GM18873 (cell line): Measurements from ENCODE around the gene EFCAB6.

Experiments
- ATAC-seq: cut with Tn5 transposase; IDR thresholded peaks from one replicate; pipeline ENCODE4 v1.9.1; 2021; ENCODE audit warnings: mild to moderate bottlenecking, moderate library complexity, moderate number of reproducible peaks; ENCODE audit not compliant: unreplicated experiment, low FRiP score

EFCAB6 gene

GRCh38 chr22:43750751-43751150, 61.4 kb downstream of the EFCAB6 start:
- ATAC-seq, result no peak

GRCh38 chr22:43749473-43749872, 62.6 kb downstream of the EFCAB6 start:
- ATAC-seq, result no peak

- no peak for ATAC-seq
These were observed 64.2 kb downstream of the EFCAB6 start for GRCh38 chr22:43747877-43748276.

GRCh38 chr22:43747058-43747457, 65.0 kb downstream of the EFCAB6 start:
- ATAC-seq, result no peak

GRCh38 chr22:43745783-43746356, 66.2 kb downstream of the EFCAB6 start:
- ATAC-seq, result no peak

GRCh38 chr22:43745411-43745770, 66.7 kb downstream of the EFCAB6 start:
- ATAC-seq, result no peak

- ATAC-seq, result no peak
These were observed 67.2 kb downstream of the EFCAB6 start for GRCh38 chr22:43744700-43745410.

GRCh38 chr22:43743929-43744643, 68.0 kb downstream of the EFCAB6 start:
- no peak for ATAC-seq

GRCh38 chr22:43743131-43743530, 69.0 kb downstream of the EFCAB6 start:
- no peak for ATAC-seq

- no peak for ATAC-seq
These were observed 69.8 kb downstream of the EFCAB6 start for GRCh38 chr22:43742154-43742950.

- ATAC-seq, result no peak
These were observed 71.4 kb downstream of the EFCAB6 start for GRCh38 chr22:43740587-43741270.

GRCh38 chr22:43739851-43740379, 72.2 kb downstream of the EFCAB6 start:
- ATAC-seq, result no peak

- no peak for ATAC-seq
These were observed 74.8 kb downstream of the EFCAB6 start for GRCh38 chr22:43737150-43737828.

- ATAC-seq, result no peak
These were observed 75.5 kb downstream of the EFCAB6 start for GRCh38 chr22:43736651-43737050.

- ATAC-seq, result no peak
These were observed 77.5 kb downstream of the EFCAB6 start for GRCh38 chr22:43734370-43735150.

GRCh38 chr22:43733138-43733537, 79.0 kb downstream of the EFCAB6 start:
- no peak for ATAC-seq

- no peak for ATAC-seq
These were observed 80.1 kb downstream of the EFCAB6 start for GRCh38 chr22:43731988-43732387.

GRCh38 chr22:43726964-43727543, 85.1 kb downstream of the EFCAB6 start:
- ATAC-seq, result no peak
